ENCODE data around the gene OSER1.

The OSER1 gene

DNA sequence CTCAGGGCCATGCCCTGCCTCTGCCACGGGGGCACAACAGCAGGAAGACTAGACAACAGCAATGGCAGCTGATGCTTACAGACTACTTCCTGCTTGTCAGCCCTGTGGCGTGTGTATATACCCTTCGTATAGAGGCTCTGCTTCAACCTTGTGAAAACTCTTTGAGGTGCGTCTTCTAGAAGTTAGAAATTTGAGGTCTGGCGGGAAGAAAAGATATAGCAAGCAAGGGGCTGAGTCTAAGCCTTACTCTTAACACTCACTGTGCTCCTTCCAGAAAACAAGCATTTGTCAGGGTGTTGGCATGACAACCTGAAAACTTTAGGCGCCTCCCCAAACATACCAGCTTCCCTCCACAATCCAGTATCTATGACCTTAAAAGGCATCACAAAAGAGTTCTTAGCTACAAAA, 56.9 kb downstream of the OSER1 start:
- TF ChIP-seq, protein P1, sequence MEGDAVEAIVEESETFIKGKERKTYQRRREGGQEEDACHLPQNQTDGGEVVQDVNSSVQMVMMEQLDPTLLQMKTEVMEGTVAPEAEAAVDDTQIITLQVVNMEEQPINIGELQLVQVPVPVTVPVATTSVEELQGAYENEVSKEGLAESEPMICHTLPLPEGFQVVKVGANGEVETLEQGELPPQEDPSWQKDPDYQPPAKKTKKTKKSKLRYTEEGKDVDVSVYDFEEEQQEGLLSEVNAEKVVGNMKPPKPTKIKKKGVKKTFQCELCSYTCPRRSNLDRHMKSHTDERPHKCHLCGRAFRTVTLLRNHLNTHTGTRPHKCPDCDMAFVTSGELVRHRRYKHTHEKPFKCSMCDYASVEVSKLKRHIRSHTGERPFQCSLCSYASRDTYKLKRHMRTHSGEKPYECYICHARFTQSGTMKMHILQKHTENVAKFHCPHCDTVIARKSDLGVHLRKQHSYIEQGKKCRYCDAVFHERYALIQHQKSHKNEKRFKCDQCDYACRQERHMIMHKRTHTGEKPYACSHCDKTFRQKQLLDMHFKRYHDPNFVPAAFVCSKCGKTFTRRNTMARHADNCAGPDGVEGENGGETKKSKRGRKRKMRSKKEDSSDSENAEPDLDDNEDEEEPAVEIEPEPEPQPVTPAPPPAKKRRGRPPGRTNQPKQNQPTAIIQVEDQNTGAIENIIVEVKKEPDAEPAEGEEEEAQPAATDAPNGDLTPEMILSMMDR (IDR thresholded peaks at IDR 0.05), result no peak

- TF ChIP-seq, protein P1 (IDR thresholded peaks at IDR 0.05), result no peak
Measured at GRCh38 chr20:44151621-44152416, 58.8 kb downstream of the OSER1 start.

GRCh38 chr20:44146272-44146671, 64.3 kb downstream of the OSER1 start:
- TF ChIP-seq, protein P1 (IDR thresholded peaks at IDR 0.05), result no peak
